Chondrocyte (in vitro differentiated cells): ENCODE data around the gene MTERF1. TPM values are rescaled to one million over a fixed set of nuclear protein-coding genes. Genes with fewer than 3 reads are reported as not detected.
"Not testable (repeated sequence)": the region's sequence is repeated elsewhere in the genome, so short reads cannot be mapped to it uniquely, and the experiment has no call there.

Experiments used
- DNase-seq: peaks from one replicate; pipeline ENCODE4 v3.0.0; 2021; ENCODE audit warnings: mixed read lengths, low spot score
- H3K27ac Mint-ChIP-seq: one replicate; pipeline ENCODE4 v1.8.0; 2021; ENCODE audit warnings: mild to moderate bottlenecking, moderate library complexity, mixed read lengths; ENCODE audit not compliant: unreplicated experiment
- H3K27me3 Mint-ChIP-seq: 2 replicates; pipeline ENCODE4 v1.8.0; 2021; ENCODE audit warnings: low read depth, mixed read lengths
- H3K36me3 Mint-ChIP-seq: 2 replicates; pipeline ENCODE4 v1.8.0; 2021; ENCODE audit warnings: low read depth, mixed read lengths
- H3K4me1 Mint-ChIP-seq: 2 replicates; pipeline ENCODE4 v1.8.0; 2021; ENCODE audit warnings: low read depth, mild to moderate bottlenecking, mixed read lengths
- H3K4me3 Mint-ChIP-seq: one replicate; pipeline ENCODE4 v1.8.0; 2021; ENCODE audit warnings: mild to moderate bottlenecking, moderate library complexity, mixed read lengths; ENCODE audit not compliant: unreplicated experiment
- H3K9me3 Mint-ChIP-seq: 2 replicates; pipeline ENCODE4 v1.8.0; 2021; ENCODE audit warnings: low read depth, mixed read lengths
- CTCF ChIP-seq: fragments of 200-600 bp; sonication (generic); IDR thresholded peaks from 2 replicates; pipeline ENCODE4 v1.5.0; 2021; ENCODE audit warnings: antibody characterized with exemption, mild to moderate bottlenecking, moderate library complexity
- total RNA-seq: library from RNA; stranded (reverse); gene quantifications from 3 replicates; pipeline ENCODE4 v1.2.1, GENCODE V29; 2021

Gene MTERF1
- total RNA-seq, 1 donor from 2014 or later: 7.7 TPM

- TF ChIP-seq CTCF: no peak
- Mint-ChIP-seq H3K36me3 (no peaks in the 10 kb centered on the region), H3K27ac (no peak overlapping the region), H3K9me3 (no peaks in the 10 kb centered on the region), H3K4me3 (no peak overlapping the region), H3K27me3 (no peaks in the 10 kb centered on the region), H3K4me1 (peaks cover 9% of the 10 kb centered on the region)
- no peak for DNase-seq
Measured at GRCh38 chr7:91892821-91893340, 12.4 kb upstream of the MTERF1 start.

- no peak for TF ChIP-seq CTCF
- no peaks in the 10 kb centered on the region for H3K36me3 Mint-ChIP-seq
- H3K27ac Mint-ChIP-seq: no peak overlapping the region
- no peak for DNase-seq
- H3K4me3 Mint-ChIP-seq: no peak overlapping the region
- peaks cover 9% of the 10 kb centered on the region for H3K4me1 Mint-ChIP-seq
- H3K27me3 Mint-ChIP-seq: no peaks in the 10 kb centered on the region
- no peaks in the 10 kb centered on the region for H3K9me3 Mint-ChIP-seq
Measured at GRCh38 chr7:91892099-91892705, 11.7 kb upstream of the MTERF1 start.

- H3K4me3 Mint-ChIP-seq, H3K27ac Mint-ChIP-seq, H3K4me1 Mint-ChIP-seq, H3K27me3 Mint-ChIP-seq, H3K9me3 Mint-ChIP-seq, H3K36me3 Mint-ChIP-seq, DNase-seq: not testable (repeated sequence)
Measured at GRCh38 chr7:91888271-91889175, 8.0 kb upstream of the MTERF1 start.

GRCh38 chr7:91887336-91888213 lies 7.1 kb upstream of the MTERF1 start:
- H3K27me3 Mint-ChIP-seq, H3K9me3 Mint-ChIP-seq, H3K4me1 Mint-ChIP-seq, H3K36me3 Mint-ChIP-seq, DNase-seq, H3K4me3 Mint-ChIP-seq, H3K27ac Mint-ChIP-seq: not testable (repeated sequence)

GRCh38 chr7:91883676-91884362 lies 3.3 kb upstream of the MTERF1 start:
- DNase-seq: no peak
- H3K4me3 Mint-ChIP-seq: no peak overlapping the region
- no peaks in the 10 kb centered on the region for H3K27me3 Mint-ChIP-seq
- peaks cover 18% of the 10 kb centered on the region for H3K4me1 Mint-ChIP-seq
- TF ChIP-seq CTCF: no peak
- no peak overlapping the region for H3K27ac Mint-ChIP-seq
- no peaks in the 10 kb centered on the region for H3K9me3 Mint-ChIP-seq
- H3K36me3 Mint-ChIP-seq: no peaks in the 10 kb centered on the region
